ENCODE measurements around the gene RRP15.

DNA sequence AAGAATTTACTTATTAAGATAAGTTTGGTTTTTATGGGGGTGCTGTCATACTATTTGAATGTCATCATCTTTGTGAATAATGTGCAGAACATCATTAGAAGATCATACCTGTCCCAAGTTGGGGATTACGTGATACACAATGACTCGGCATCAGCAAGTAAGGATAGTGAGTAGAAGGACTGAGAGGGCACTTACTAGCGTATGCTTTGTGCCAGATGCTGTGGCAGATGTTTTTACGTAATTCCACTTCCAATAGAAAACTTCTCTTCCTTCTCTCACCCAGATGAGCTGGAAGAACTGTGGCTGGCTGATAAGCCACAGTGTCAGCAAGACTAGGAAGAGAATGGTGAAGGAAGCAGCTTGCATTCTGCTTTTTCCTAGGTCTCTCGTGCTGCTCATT, 32.0 kb downstream of the RRP15 start:
- TF ChIP-seq POLR2AphosphoS5 (IDR thresholded peaks at IDR 0.05; ENCODE audit: low read depth, low read length) (no peak), TAF1 (IDR thresholded peaks at IDR 0.05; ENCODE audit: borderline replicate concordance, insufficient read depth, low read length) (no peak), FOXP2 (optimal IDR thresholded peaks at IDR 0.05; ENCODE audit: borderline replicate concordance, extremely low read depth, extremely low read length, insufficient read depth) (no peak)
- TF ChIP-seq, protein P1, sequence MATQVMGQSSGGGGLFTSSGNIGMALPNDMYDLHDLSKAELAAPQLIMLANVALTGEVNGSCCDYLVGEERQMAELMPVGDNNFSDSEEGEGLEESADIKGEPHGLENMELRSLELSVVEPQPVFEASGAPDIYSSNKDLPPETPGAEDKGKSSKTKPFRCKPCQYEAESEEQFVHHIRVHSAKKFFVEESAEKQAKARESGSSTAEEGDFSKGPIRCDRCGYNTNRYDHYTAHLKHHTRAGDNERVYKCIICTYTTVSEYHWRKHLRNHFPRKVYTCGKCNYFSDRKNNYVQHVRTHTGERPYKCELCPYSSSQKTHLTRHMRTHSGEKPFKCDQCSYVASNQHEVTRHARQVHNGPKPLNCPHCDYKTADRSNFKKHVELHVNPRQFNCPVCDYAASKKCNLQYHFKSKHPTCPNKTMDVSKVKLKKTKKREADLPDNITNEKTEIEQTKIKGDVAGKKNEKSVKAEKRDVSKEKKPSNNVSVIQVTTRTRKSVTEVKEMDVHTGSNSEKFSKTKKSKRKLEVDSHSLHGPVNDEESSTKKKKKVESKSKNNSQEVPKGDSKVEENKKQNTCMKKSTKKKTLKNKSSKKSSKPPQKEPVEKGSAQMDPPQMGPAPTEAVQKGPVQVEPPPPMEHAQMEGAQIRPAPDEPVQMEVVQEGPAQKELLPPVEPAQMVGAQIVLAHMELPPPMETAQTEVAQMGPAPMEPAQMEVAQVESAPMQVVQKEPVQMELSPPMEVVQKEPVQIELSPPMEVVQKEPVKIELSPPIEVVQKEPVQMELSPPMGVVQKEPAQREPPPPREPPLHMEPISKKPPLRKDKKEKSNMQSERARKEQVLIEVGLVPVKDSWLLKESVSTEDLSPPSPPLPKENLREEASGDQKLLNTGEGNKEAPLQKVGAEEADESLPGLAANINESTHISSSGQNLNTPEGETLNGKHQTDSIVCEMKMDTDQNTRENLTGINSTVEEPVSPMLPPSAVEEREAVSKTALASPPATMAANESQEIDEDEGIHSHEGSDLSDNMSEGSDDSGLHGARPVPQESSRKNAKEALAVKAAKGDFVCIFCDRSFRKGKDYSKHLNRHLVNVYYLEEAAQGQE (IDR thresholded peaks at IDR 0.05; ENCODE audit: insufficient read depth in 1 of 2, low read depth in 2 of 2, low read length in 2 of 2) = no peak

Data from PFSK-1 (cell line).